Fibroblast of upper back skin (primary cell): ENCODE data around the gene MAPK13.
"Not testable (repeated sequence)": the region's sequence is repeated elsewhere in the genome, so short reads cannot be mapped to it uniquely, and the experiment has no call there.

ENCODE experiments used
- DNase-seq: peaks from one replicate; pipeline ENCODE4 v3.0.0-alpha.2; 2013

MAPK13 gene

GRCh38 chr6:36128793-36129192 lies 1.5 kb upstream of the MAPK13 start:
- no peak for DNase-seq

- DNase-seq, result not testable (repeated sequence)
These were observed 979 bp upstream of the MAPK13 start for GRCh38 chr6:36129334-36129733.

- no peak for DNase-seq
These were observed 576 bp downstream of the MAPK13 start for GRCh38 chr6:36130667-36131510.

GRCh38 chr6:36131511-36132245 lies 1.4 kb downstream of the MAPK13 start:
- peak; percentile 60 for DNase-seq

- DNase-seq, result no peak
These were observed 2.1 kb downstream of the MAPK13 start for GRCh38 chr6:36132246-36132895.

GRCh38 chr6:36133148-36133547 lies 2.8 kb downstream of the MAPK13 start:
- DNase-seq, result no peak

GRCh38 chr6:36133912-36134311 lies 3.6 kb downstream of the MAPK13 start:
- DNase-seq, result no peak

GRCh38 chr6:36135053-36135731 lies 4.9 kb downstream of the MAPK13 start:
- no peak for DNase-seq

GRCh38 chr6:36136034-36136433 lies 5.7 kb downstream of the MAPK13 start:
- DNase-seq, result no peak

GRCh38 chr6:36136551-36136950 lies 6.2 kb downstream of the MAPK13 start:
- no peak for DNase-seq

GRCh38 chr6:36138667-36139066 lies 8.4 kb downstream of the MAPK13 start:
- no peak for DNase-seq

- DNase-seq, result no peak
These were observed 9.1 kb downstream of the MAPK13 start for GRCh38 chr6:36139431-36139830.

GRCh38 chr6:36139991-36140710 lies 9.8 kb downstream of the MAPK13 start:
- no peak for DNase-seq

- no peak for DNase-seq
These were observed 10.8 kb downstream of the MAPK13 start for GRCh38 chr6:36141091-36141490.

- no peak for DNase-seq
These were observed 11.6 kb downstream of the MAPK13 start for GRCh38 chr6:36141961-36142360.

GRCh38 chr6:36142971-36143838 lies 12.9 kb downstream of the MAPK13 start:
- DNase-seq, result no peak

- DNase-seq, result no peak
These were observed 15.2 kb downstream of the MAPK13 start for GRCh38 chr6:36145495-36145894.

GRCh38 chr6:36147294-36147693 lies 17.0 kb downstream of the MAPK13 start:
- DNase-seq, result no peak

GRCh38 chr6:36149476-36149875 lies 19.2 kb downstream of the MAPK13 start:
- DNase-seq, result no peak

- no peak for DNase-seq
These were observed 20.0 kb downstream of the MAPK13 start for GRCh38 chr6:36150283-36150682.

- no peak for DNase-seq
These were observed 24.0 kb downstream of the MAPK13 start for GRCh38 chr6:36154286-36154685.
